ENCODE data around the gene ARHGEF6. TPM values are rescaled to one million over a fixed set of nuclear protein-coding genes. Genes with fewer than 3 reads are reported as not detected.

ARHGEF6 gene
- total and polyA plus RNA-seq, 2 experiments from 2014 or later = 3.5 to 3.7 TPM

GRCh38 chrX:136745215-136746173, 35.2 kb downstream of the ARHGEF6 start:
- no peak overlapping the region for H3K4me2 ChIP-seq
- 65% methylated on average over 7 of the region's 7 CpGs for WGBS (ENCODE audit: low lambda C conversion rate, missing lambda C conversion rate)
- no peaks in the 10 kb centered on the region for H3K79me2 ChIP-seq
- no peaks in the 10 kb centered on the region for H3K9me3 ChIP-seq (ENCODE audit: low read depth)
- peak; percentile 8 for DNase-seq (ENCODE audit: low spot score)
- H3K4me1 ChIP-seq (ENCODE audit: insufficient read depth) = no peaks in the 10 kb centered on the region
- H3K36me3 ChIP-seq (replicated peaks; ENCODE audit: insufficient read depth, low read depth) = no peaks in the 10 kb centered on the region
- H3K27me3 ChIP-seq = no peaks in the 10 kb centered on the region
- H3K9me2 ChIP-seq (replicated peaks; ENCODE audit: insufficient read depth) = no peaks in the 10 kb centered on the region
- no peak overlapping the region for H2AFZ ChIP-seq
- H3K4me3 ChIP-seq = no peak overlapping the region
- TF ChIP-seq EZH2 (IDR thresholded peaks at IDR 0.05; ENCODE audit: borderline replicate concordance) (no peak), EZH2phosphoT487 (IDR thresholded peaks at IDR 0.05; ENCODE audit: low read depth, severe bottlenecking, unreplicated experiment) (no peak), CTCF (IDR thresholded peaks at IDR 0.05; ENCODE audit: poor library complexity) (no peak)
- peak overlapping the region; percentile 59 for H3K27ac ChIP-seq
- H4K20me1 ChIP-seq (ENCODE audit: insufficient read depth, poor library complexity, severe bottlenecking) = no peaks in the 10 kb centered on the region

GRCh38 chrX:136742721-136743379, 37.9 kb downstream of the ARHGEF6 start:
- Histone ChIP-seq H4K20me1 (ENCODE audit: insufficient read depth, poor library complexity, severe bottlenecking) (no peaks in the 10 kb centered on the region), H3K4me3 (no peak overlapping the region), H2AFZ (no peak overlapping the region), H3K9me3 (ENCODE audit: low read depth) (no peaks in the 10 kb centered on the region), H3K27ac (no peak overlapping the region), H3K9me2 (replicated peaks; ENCODE audit: insufficient read depth) (no peaks in the 10 kb centered on the region), H3K27me3 (no peaks in the 10 kb centered on the region), H3K4me2 (no peak overlapping the region), H3K79me2 (no peaks in the 10 kb centered on the region), H3K36me3 (replicated peaks; ENCODE audit: insufficient read depth, low read depth) (no peaks in the 10 kb centered on the region), H3K4me1 (ENCODE audit: insufficient read depth) (no peaks in the 10 kb centered on the region)
- no peak for DNase-seq (ENCODE audit: low spot score)
- TF ChIP-seq CTCF (IDR thresholded peaks at IDR 0.05; ENCODE audit: poor library complexity) = no peak
- TF ChIP-seq EZH2phosphoT487 (IDR thresholded peaks at IDR 0.05; ENCODE audit: low read depth, severe bottlenecking, unreplicated experiment) = no peak
- no peak for TF ChIP-seq EZH2 (IDR thresholded peaks at IDR 0.05; ENCODE audit: borderline replicate concordance)
- 64% methylated on average over 7 of the region's 7 CpGs for WGBS (ENCODE audit: low lambda C conversion rate, missing lambda C conversion rate)

- DNase-seq (ENCODE audit: low spot score) = no peak
- Histone ChIP-seq H4K20me1 (ENCODE audit: insufficient read depth, poor library complexity, severe bottlenecking) (no peaks in the 10 kb centered on the region), H2AFZ (no peak overlapping the region), H3K4me3 (no peak overlapping the region), H3K27ac (no peak overlapping the region), H3K9me3 (ENCODE audit: low read depth) (no peaks in the 10 kb centered on the region), H3K36me3 (replicated peaks; ENCODE audit: insufficient read depth, low read depth) (no peaks in the 10 kb centered on the region), H3K79me2 (no peaks in the 10 kb centered on the region), H3K4me1 (ENCODE audit: insufficient read depth) (no peaks in the 10 kb centered on the region), H3K9me2 (replicated peaks; ENCODE audit: insufficient read depth) (no peaks in the 10 kb centered on the region), H3K27me3 (no peaks in the 10 kb centered on the region), H3K4me2 (no peak overlapping the region)
- TF ChIP-seq CTCF (IDR thresholded peaks at IDR 0.05; ENCODE audit: poor library complexity) = no peak
- no peak for TF ChIP-seq EZH2phosphoT487 (IDR thresholded peaks at IDR 0.05; ENCODE audit: low read depth, severe bottlenecking, unreplicated experiment)
- no peak for TF ChIP-seq EZH2 (IDR thresholded peaks at IDR 0.05; ENCODE audit: borderline replicate concordance)
- 78% methylated on average over 4 of the region's 4 CpGs for WGBS (ENCODE audit: low lambda C conversion rate, missing lambda C conversion rate)
Observed at GRCh38 chrX:136738049-136738729, 42.5 kb downstream of the ARHGEF6 start.

All from hepatocyte (in vitro differentiated cells).